Stimulated activated CD8-positive, alpha-beta memory T cell treated with anti-CD3 and anti-CD28 coated beads, Interleukin-4, amount 100 ng/mL, for 24 hours (primary cell): Measurements from ENCODE around the gene IGF2.

Experiments used
- DNase-seq: peaks from one replicate; pipeline ENCODE4 v3.0.0-alpha.2; 2020; ENCODE audit warnings: low read depth

IGF2 gene

DNA sequence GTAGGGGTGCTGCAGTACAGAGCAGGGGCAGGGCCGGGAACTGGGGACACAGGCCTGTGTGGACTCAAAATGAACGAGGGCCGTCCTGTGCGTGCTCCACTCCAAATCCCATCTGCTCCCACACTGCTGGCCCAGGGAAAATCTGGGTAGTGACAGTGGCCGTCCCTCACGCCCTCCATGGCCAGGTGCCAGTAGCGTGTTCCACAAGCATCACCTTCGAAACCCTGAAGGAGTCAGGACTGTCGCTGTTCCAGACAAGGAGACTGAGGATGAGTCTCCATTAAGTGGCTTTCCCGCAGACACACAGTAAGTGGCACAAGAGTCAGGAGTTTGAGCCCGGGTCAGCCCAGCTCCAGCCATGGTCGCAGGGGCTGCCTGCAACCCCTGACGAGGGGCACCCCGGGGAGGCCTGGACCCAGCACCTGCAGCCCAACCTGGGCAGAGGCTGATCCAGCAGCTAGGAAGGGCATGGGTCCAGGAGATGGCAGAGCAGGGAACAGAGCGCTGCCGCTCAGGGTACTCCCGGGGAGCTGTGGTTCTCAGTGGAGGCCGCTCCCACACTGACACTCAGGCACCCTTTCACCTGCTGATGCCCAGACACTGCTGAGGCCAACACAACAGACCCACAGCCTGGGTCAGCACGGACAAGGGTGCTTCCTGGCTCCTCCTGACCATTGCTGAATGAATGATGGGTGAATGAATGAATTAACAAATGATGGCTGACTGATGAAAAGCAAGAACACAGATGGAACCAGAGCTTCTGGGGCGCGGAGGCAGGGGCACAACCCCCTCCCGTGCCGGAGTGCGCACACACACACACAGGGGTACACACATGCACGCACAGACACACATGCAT, 35.3 kb downstream of the IGF2 start:
- no peak for DNase-seq

- DNase-seq: no peak
Observed at GRCh38 chr11:2102883-2103213, 36.3 kb downstream of the IGF2 start.

GRCh38 chr11:2102132-2102882, 36.9 kb downstream of the IGF2 start:
- DNase-seq: no peak

DNA sequence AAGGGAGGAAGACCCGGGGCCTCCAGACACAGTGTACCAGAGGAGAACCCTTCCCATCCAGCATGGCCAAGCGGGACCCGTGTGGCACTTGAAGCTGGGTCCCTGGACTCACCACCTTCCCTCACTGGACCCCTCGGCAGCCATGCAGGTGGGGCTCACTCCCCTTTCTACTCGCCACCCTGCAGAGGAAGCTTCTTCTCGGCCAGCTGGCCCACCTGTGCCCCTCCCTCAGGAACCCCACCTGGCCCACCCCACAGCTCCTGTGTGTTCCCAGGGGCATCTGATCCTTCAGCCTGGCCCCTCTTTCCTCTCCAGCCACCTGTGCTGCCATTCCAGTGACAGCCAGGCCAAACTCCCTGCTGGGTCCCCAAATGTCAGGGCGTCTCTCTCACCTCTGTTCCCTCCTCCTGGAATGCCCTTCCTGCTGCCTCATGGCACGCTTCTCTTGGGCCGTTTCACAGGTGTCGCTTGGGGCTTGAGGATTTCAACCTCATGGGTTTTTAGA, 38.0 kb downstream of the IGF2 start:
- no peak for DNase-seq

DNA sequence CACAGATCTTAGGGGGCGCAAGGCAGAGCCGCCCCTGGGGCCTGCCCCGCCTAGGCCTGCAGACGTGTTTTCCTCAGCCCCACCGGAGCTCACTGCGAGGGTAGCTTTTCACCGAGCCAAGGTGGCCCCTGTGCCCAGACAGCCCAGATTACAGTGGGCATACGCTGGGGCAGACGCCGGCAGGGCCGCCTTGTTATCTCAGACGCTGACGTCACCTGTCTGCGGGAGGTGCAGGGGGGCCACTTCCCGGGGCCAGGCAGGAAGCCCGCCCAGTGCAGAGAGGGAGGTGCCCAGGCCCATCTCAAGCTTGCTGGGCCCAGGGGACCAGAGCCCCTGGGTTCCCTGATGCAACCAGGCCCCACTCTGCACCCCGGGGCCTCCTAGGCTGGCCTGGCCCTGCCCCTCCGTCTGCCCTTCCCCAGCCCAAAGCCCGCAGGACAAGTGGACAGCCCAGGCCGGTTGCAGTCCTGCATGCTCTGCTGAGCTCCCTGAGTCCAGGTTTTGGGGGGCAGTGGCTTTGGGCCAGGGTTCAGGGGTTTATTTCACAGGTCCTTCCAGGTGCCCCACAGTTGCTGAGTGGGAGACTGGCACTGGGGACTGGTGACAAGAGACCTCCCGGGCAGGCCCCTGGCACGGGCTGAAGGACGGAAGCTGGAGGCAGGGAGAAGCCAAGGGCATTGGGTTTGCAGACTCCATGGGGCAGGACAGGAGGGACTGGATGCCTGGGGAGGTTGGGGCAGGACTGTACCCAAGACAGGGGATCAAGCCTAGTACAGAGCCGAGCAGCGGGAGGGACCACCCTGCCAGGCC, 38.6 kb downstream of the IGF2 start:
- DNase-seq: no peak

GRCh38 chr11:2099516-2100349, 39.5 kb downstream of the IGF2 start:
- DNase-seq: no peak

GRCh38 chr11:2098691-2099515, 40.3 kb downstream of the IGF2 start:
- no peak for DNase-seq

DNA sequence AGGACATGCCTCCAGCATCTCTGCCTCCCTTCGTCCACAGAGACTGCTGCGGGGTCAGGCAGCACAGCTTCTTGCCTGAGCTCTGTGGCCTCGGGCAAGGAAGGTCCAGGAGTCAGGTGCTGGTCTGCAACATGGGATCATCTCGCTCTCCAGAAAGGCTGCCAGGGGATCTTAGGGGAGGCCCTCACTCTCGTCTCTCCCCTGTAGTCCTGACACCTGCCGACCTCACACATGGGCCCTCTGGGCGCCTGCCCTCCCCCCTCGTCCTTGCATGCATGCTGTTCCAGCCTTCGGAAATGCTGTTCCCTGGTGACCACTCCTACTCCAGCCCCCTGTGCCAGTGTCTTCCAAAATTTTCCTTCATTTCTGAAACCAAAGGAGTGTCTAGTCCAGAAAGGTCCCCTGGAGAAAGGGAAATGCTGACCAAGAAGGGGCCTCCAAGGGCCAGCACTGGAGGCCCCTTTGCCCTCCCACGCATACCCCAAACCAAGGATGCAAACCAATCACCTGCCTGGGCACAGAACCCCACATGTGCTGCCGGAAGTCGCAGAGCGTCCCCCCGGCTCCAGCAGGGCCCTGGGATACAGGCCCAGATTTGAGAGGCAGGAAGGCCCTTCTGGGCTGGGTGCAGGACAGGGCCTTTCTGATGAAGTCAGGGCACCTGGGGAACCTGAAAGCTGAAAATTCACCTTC, 41.0 kb downstream of the IGF2 start:
- DNase-seq: no peak

DNA sequence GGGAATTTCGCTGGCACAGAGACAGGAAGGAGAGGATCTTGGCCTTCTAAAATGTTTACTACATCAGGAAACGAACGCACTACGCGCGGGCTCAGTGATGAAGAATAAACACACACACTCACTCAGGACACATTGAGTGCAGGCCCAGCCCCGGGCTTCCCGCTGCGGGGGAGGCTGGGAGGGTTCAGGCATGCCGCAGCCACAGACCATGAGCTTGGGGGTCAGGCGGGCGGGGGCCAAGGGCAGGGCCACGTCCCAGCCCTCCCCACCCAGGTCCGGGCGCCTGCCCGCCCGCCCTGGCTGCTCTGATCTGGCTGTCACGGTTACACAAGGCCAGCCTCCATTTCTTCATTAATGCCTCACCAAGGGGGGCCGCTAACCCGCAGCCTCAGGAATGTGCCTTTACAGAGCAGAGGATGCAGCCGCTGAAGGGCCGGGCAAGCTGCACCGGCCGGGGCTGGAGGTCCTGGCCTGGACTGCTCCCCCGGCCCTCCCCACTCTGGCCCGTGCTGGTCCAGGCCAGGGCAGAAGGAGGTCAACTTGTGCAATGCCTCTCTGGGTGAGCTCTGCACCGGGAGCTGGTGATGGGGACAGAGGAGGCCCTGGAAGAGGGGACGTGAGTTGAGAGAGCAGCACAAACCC, 41.7 kb downstream of the IGF2 start:
- DNase-seq: no peak

DNA sequence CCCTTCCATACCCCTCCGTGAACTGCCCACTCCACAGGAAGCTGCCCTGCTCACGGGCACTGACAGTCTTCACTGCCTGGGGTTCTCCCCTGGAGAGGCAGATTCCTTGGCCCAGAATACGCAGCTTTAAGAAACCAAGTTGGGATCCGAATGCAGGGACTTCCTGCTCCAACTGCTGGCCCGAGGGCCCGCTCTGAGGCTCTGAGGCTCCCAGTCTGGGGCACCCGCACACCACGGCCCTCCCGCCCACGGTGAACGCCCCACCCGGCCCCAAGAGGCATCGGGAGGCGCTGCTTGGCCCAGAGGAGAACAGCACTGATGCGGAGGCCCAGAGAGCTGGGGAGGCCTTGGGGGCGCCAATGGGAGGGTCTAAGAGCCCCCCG, 42.3 kb downstream of the IGF2 start:
- no peak for DNase-seq

DNA sequence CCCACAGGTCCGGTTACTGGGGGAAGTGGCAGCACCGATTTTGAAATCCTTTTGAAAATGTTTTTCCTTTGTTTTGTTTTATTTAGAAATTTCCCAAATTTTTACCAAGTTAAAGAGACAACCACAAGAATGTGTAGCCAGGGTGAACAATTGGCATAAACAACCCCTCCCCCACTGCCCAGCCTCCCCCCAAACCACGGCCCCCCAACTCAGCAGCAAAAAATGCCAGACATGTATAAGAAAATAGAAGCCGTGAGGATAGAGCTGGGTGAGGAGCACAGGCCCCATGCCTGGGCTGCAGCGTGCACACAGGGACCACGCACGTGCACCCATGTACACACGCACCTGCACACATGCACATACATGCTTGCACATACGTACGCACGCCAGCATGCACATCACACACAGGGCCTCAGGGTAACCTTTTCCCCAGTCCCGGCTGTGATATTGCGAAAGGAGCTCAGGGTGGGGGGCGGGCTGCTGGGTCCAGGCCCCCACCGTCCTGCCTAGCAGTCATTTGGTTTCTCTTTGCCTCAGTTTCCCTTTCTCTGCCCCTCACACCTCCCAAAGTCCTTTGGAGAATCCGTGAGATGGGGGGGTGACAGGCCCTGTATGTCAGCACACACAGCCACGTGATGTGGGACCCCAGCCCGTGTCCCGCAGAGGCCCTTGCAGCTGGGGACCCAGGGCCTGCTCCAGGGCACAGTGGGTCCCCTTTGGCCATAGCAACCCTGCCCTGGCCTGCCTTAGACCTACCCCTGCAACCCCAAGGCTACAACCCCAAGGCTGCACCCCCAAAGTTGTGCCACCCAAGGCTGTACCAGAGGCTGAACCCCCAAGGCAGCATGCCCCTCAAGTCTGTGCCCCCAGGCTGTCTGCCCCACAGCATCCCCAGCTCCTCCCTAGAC, 42.9 kb downstream of the IGF2 start:
- DNase-seq: no peak

- DNase-seq: no peak
Observed at GRCh38 chr11:2095542-2095941, 43.6 kb downstream of the IGF2 start.

- DNase-seq: no peak
Observed at GRCh38 chr11:2095198-2095520, 44.0 kb downstream of the IGF2 start.

DNA sequence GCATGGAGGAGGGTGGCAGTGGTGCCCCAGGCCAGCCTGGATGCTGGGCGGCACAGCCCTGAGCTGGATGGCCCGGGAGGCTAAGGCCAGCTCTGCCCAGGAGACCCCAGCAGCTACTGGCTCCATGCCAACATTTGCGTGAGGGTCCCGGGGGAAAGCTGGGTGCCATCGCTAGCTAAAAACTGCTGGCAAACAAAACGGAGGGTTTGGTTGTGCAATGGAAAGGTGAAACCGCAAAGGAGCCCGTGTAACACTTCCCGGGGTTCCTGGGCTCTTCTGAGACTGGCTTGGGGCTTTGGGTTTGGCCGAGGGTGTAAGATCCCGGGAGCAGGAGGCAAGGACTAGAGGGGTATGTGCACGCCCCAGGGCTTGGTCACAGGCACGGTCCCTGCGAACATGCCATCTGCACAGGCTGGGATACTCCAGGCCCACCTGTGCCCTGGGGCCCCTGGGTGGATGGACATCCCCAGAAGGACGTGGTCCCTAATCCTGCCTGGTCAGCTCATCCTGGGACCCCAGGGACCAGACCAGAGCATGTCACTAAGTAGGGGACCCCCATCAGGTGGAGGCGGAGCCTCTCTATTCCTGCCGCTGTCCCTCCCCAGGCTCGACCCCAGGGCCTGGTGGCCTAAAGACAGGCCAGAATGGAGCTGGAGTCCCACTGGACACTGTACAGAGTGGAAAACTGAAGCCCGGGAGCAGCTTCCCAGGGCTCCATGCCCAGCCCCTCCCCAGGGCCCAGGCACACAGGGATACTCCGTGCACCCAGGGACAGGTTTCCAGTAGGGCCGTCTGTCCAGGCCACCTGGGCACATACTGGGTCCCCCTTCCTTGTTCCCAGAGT, 44.6 kb downstream of the IGF2 start:
- DNase-seq: no peak

DNA sequence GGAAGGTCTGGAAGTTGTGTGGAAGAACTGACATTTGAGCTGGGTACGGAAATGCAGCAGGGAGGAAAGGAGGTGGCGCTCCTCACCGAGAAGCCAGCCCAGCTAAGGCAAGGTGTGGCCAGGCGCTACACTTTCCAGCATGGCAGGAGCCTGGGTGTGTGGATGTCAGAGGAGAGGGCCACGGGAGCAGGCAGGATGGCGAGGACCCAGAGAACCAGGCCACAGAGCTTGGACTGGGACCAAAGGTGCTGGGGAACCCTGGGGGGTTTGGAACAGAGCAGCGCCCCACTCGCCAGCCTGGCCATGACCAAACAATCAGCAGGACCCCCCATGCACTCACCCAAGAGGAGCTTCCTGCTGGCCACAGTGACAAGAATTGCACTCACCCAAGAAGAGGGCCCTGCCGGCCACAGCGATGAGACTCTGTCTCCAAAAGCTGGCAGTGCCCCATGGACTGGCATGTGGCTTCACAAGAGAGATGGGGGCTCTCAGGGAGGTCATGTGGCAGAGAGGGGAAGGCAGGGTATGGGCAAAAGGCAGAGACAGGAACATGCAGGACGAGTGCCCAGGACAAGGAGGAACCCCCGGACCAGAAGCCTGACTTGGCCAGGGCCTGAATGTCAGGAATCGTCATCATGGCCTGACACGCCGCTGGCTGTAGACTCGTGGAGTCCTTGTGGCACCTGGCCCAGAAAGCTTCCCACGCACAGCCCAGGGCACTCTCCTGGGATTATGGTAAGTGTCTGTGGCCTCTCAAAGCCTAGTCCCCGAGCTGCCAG, 45.4 kb downstream of the IGF2 start:
- DNase-seq: no peak

DNA sequence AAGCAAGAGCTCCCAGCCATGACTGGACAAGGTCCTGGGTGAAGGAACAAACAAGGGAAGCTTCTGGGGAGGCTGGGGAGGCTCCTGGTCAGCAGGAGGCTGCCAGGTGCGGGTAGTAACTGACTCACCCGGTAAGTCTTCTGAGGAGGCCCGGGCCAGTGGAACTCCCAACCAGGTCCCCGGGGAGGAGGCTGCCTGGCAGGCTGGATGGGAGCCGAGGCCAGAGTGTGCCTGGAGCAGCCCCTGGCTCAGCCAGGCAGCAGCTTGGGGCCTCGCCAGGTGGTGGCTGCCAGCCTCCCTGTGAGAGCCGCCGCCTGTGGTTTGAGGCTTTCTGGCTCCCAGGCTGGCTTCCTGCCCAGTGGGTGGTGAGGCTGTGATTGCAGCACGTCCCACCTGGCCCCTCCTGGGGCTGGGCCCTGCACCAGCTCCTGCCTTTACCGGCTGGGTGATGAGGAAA, 46.2 kb downstream of the IGF2 start:
- DNase-seq: peak; percentile 30

DNA sequence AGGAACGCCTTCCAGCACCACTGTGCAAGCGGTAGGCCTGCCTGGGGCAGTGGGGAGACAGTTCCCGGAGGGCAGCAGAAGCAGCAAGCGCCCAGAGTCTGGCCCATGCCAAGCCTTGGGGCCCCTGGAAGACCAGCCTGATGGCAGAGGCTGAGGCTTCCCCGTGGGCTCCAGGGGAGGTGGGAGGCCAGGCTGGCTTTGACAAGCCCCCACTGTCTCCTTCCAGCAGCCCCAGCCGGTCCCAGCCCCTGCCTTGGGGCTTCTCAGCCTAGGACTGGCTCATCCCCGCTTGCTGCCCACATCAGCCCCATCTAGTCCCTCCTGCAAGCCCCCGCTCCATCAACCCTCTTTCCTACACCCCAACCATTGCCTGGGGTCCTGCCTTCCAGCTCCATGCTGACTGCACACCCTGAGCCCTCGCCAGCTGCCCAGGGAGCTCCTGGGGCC, 46.7 kb downstream of the IGF2 start:
- DNase-seq: no peak
